Tibial nerve (tissue), 3 donors: ENCODE measurements around the gene RNF123.

Experiments
- POLR2A ChIP-seq, 2 donors: fragments of 450-650 bp; IDR thresholded peaks; one replicate each; pipeline ENCODE4 v1.6.1; 2017; ENCODE audit warnings: antibody characterized with exemption in 2 of 2, mild to moderate bottlenecking in 2 of 2, moderate library complexity in 2 of 2
- TF ChIP-seq, protein P1 (sequence below), 5 experiments: fragments of 200-600 bp in 3 of 5; fragments of 450-650 bp in 2 of 5; sonication (generic) in 3 of 5; IDR thresholded peaks; one replicate each; pipeline ENCODE4 v1.5.1; 2016 to 2019; ENCODE audit warnings: antibody characterized with exemption in 5 of 5, mild to moderate bottlenecking in 3 of 5, moderate library complexity in 2 of 5

DNA sequence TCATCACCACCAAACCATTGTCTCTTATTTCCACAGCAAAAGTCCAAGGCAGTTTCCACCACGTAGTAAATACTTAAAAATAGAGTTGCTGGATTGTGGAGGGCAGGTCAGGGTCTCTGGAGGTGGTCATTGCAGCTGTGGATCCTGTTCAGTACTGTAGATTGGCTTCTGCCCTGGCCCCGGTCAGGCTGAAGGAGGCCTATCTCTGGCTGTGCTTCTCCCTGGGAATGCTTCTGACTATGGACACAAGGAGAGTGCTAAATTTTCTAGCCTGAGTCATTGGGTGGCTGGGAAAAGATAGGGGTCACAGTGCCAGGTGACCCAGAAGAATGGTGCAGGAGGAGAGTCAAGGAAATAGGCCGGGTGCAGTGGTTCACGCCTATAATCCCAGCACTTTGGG is 60.7 kb downstream of the RNF123 start:
- TF ChIP-seq, protein P1, sequence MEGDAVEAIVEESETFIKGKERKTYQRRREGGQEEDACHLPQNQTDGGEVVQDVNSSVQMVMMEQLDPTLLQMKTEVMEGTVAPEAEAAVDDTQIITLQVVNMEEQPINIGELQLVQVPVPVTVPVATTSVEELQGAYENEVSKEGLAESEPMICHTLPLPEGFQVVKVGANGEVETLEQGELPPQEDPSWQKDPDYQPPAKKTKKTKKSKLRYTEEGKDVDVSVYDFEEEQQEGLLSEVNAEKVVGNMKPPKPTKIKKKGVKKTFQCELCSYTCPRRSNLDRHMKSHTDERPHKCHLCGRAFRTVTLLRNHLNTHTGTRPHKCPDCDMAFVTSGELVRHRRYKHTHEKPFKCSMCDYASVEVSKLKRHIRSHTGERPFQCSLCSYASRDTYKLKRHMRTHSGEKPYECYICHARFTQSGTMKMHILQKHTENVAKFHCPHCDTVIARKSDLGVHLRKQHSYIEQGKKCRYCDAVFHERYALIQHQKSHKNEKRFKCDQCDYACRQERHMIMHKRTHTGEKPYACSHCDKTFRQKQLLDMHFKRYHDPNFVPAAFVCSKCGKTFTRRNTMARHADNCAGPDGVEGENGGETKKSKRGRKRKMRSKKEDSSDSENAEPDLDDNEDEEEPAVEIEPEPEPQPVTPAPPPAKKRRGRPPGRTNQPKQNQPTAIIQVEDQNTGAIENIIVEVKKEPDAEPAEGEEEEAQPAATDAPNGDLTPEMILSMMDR (IDR thresholded peaks at IDR 0.05): no peak
- no peak for TF ChIP-seq POLR2A (IDR thresholded peaks at IDR 0.05)
